Neural cell (in vitro differentiated cells): ENCODE data around the gene SCTR.

Source experiments
- EP300 ChIP-seq: fragments of 450-650 bp; conservative IDR thresholded peaks from 2 replicates; pipeline ENCODE4 v1.6.1; 2014; ENCODE audit warnings: antibody characterized with exemption, mild to moderate bottlenecking, moderate library complexity; ENCODE audit not compliant: poor library complexity, severe bottlenecking
- EZH2 ChIP-seq: fragments of 200-600, 300-800 bp; shearing (Covaris generic), sonication (generic); IDR thresholded peaks from 2 replicates; pipeline ENCODE4 v1.6.1; 2014; ENCODE audit warnings: antibody characterized with exemption, low read length, borderline replicate concordance, mild to moderate bottlenecking; ENCODE audit not compliant: insufficient read depth, poor library complexity, severe bottlenecking
- MXI1 ChIP-seq: fragments of 450-650 bp; conservative IDR thresholded peaks from 2 replicates; pipeline ENCODE4 v1.6.1; 2014; ENCODE audit warnings: antibody characterized with exemption, mild to moderate bottlenecking; ENCODE audit not compliant: poor library complexity, severe bottlenecking
- POLR2AphosphoS5 ChIP-seq: IDR thresholded peaks from 2 replicates; pipeline ENCODE4 v1.6.1; 2012
- SMC3 ChIP-seq: fragments of 450-650 bp; conservative IDR thresholded peaks from 2 replicates; pipeline ENCODE4 v1.6.1; 2014; ENCODE audit warnings: antibody characterized with exemption, mild to moderate bottlenecking, moderate library complexity; ENCODE audit not compliant: poor library complexity
- TAF1 ChIP-seq: IDR thresholded peaks from 2 replicates; pipeline ENCODE4 v1.6.1; 2012; ENCODE audit warnings: low read depth
- TF ChIP-seq, protein P1 (sequence below): fragments of 450-650 bp; IDR thresholded peaks from 2 replicates; pipeline ENCODE4 v1.5.1; 2014; ENCODE audit warnings: antibody characterized with exemption, mild to moderate bottlenecking, moderate library complexity; ENCODE audit not compliant: poor library complexity, severe bottlenecking

DNA sequence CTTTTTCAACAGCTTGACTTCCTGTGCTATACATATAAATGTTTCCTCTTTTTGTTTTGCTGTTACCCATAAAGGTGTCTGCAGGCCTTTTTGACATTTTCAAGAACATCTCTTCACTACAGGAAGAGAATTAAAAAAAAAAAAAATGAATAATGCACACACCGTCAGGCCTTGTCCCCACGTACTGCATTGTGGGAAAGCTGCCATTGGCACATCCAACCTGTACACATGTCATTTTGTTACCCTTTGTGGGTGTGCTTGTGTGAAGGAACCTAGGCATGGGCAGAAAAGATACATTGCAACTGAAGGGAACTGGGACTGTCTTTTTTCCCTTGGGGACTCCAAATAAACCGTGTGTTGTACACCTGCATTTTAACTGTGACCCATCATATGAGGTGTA is 109.4 kb downstream of the SCTR start:
- TF ChIP-seq EP300 (no peak), EZH2 (no peak), SMC3 (no peak), MXI1 (no peak), TAF1 (no peak), POLR2AphosphoS5 (no peak)
- TF ChIP-seq, protein P1, sequence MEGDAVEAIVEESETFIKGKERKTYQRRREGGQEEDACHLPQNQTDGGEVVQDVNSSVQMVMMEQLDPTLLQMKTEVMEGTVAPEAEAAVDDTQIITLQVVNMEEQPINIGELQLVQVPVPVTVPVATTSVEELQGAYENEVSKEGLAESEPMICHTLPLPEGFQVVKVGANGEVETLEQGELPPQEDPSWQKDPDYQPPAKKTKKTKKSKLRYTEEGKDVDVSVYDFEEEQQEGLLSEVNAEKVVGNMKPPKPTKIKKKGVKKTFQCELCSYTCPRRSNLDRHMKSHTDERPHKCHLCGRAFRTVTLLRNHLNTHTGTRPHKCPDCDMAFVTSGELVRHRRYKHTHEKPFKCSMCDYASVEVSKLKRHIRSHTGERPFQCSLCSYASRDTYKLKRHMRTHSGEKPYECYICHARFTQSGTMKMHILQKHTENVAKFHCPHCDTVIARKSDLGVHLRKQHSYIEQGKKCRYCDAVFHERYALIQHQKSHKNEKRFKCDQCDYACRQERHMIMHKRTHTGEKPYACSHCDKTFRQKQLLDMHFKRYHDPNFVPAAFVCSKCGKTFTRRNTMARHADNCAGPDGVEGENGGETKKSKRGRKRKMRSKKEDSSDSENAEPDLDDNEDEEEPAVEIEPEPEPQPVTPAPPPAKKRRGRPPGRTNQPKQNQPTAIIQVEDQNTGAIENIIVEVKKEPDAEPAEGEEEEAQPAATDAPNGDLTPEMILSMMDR: no peak
